NT2/D1 (cell line): ENCODE data around the gene RTN4R.

Experiments used
- YY1 ChIP-seq: IDR thresholded peaks from 2 replicates; pipeline ENCODE4 v1.6.1; 2011; ENCODE audit not compliant: insufficient read length, insufficient read depth
- ZNF274 ChIP-seq: IDR thresholded peaks from 2 replicates; pipeline ENCODE4 v1.6.1; 2011; ENCODE audit warnings: mild to moderate bottlenecking, low read depth, low read length

GRCh38 chr22:20237480-20238440 lies 30.4 kb downstream of the RTN4R start:
- TF ChIP-seq YY1 (no peak), ZNF274 (no peak)
